ENCODE results near the gene DEPDC5.

DEPDC5 gene

DNA sequence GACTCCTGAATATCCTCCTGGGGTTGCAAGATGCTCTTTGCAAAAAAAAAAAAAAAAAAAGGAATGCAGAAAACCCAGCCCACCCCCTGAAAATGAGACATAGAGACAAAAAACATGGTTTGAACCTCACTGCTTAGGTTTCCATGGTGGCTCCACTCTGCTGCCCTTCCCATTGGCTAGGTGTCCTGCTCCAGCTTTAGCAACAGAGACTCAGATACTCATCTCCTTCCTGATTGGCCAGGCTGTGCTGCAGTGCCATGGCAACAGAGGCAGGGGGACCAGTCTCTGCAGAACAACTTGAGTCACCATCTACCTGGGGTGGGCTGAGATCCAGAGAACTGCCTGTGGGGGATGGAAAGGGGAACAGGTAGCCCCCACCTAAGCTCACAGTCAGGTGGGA, 173.2 kb downstream of the DEPDC5 start:
- DNase-seq (ENCODE audit: extremely low read depth, low read depth): no peak
- TF ChIP-seq, protein P1, sequence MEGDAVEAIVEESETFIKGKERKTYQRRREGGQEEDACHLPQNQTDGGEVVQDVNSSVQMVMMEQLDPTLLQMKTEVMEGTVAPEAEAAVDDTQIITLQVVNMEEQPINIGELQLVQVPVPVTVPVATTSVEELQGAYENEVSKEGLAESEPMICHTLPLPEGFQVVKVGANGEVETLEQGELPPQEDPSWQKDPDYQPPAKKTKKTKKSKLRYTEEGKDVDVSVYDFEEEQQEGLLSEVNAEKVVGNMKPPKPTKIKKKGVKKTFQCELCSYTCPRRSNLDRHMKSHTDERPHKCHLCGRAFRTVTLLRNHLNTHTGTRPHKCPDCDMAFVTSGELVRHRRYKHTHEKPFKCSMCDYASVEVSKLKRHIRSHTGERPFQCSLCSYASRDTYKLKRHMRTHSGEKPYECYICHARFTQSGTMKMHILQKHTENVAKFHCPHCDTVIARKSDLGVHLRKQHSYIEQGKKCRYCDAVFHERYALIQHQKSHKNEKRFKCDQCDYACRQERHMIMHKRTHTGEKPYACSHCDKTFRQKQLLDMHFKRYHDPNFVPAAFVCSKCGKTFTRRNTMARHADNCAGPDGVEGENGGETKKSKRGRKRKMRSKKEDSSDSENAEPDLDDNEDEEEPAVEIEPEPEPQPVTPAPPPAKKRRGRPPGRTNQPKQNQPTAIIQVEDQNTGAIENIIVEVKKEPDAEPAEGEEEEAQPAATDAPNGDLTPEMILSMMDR (IDR thresholded peaks at IDR 0.05; ENCODE audit: low read depth, low read length): no peak

GRCh38 chr22:31927562-31927961, 173.7 kb downstream of the DEPDC5 start:
- TF ChIP-seq, protein P1 (IDR thresholded peaks at IDR 0.05; ENCODE audit: low read depth, low read length): no peak
- DNase-seq (ENCODE audit: extremely low read depth, low read depth): no peak

- TF ChIP-seq, protein P1 (IDR thresholded peaks at IDR 0.05; ENCODE audit: low read depth, low read length): no peak
- DNase-seq (ENCODE audit: extremely low read depth, low read depth): no peak
These were observed 175.5 kb downstream of the DEPDC5 start for GRCh38 chr22:31929167-31929930.

- TF ChIP-seq, protein P1 (IDR thresholded peaks at IDR 0.05; ENCODE audit: low read depth, low read length): no peak
- no peak for DNase-seq (ENCODE audit: extremely low read depth, low read depth)
These were observed 179.0 kb downstream of the DEPDC5 start for GRCh38 chr22:31932863-31933262.

DNA sequence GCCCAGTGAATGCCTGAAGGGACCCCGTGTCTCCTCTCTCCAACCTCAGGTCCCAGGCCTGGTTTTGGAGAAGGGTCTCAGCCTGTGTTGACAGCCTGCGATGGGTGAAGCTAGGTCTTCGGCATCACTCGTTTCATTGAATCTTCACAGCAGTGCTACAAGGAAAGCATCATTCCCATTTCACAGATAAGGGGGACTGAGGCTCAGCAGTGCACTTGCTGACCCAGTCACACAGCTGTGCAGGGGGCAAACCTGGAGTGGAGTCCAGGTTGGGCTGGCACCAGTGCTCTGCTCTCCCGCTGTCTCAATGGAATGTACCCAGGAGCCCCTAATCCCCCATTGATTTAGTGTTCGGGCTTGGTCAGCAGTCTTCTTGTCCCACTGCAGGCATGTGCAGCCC, 179.6 kb downstream of the DEPDC5 start:
- TF ChIP-seq, protein P1 (IDR thresholded peaks at IDR 0.05; ENCODE audit: low read depth, low read length): no peak
- DNase-seq (ENCODE audit: extremely low read depth, low read depth): no peak

GRCh38 chr22:31933816-31934482, 180.1 kb downstream of the DEPDC5 start:
- TF ChIP-seq, protein P1 (IDR thresholded peaks at IDR 0.05; ENCODE audit: low read depth, low read length): no peak
- no peak for DNase-seq (ENCODE audit: extremely low read depth, low read depth)

- DNase-seq (ENCODE audit: extremely low read depth, low read depth): no peak
- TF ChIP-seq, protein P1 (IDR thresholded peaks at IDR 0.05; ENCODE audit: low read depth, low read length): no peak
These were observed 182.3 kb downstream of the DEPDC5 start for GRCh38 chr22:31935961-31936635.
